K562 (cell line): Measurements from ENCODE around the gene SON. TPM values are rescaled to one million over a fixed set of nuclear protein-coding genes. Genes with fewer than 3 reads are reported as not detected.

Experiments used
- DPF2 ChIP-seq: fragments of 450-650 bp; IDR thresholded peaks from 2 replicates; pipeline ENCODE4 v1.6.1; 2016
- E2F4 ChIP-seq: sonication (generic); formaldehyde crosslinking; IDR thresholded peaks from 2 replicates; pipeline ENCODE4 v1.8.0; 2022; ENCODE audit warnings: mild to moderate bottlenecking, low read depth, missing genetic modification reagents
- ESRRB ChIP-seq: fragments of 250-450 bp; sonication (Bioruptor Pico); IDR thresholded peaks from 2 replicates; pipeline ENCODE4 v1.5.0; 2020; ENCODE audit warnings: mild to moderate bottlenecking, moderate library complexity, borderline replicate concordance
- FOXP1 ChIP-seq: sonication (generic); formaldehyde crosslinking; IDR thresholded peaks from 2 replicates; pipeline ENCODE4 v1.8.0; 2022; ENCODE audit warnings: mild to moderate bottlenecking, missing genetic modification reagents
- GTF3C2 ChIP-seq: IDR thresholded peaks from 3 replicates; pipeline ENCODE4 v1.6.1; 2011; ENCODE audit warnings: borderline replicate concordance, mild to moderate bottlenecking, moderate library complexity; ENCODE audit not compliant: insufficient read length; ENCODE audit errors: extremely low read depth
- HDAC2 ChIP-seq: fragments of 450-650 bp; IDR thresholded peaks from 2 replicates; pipeline ENCODE4 v1.6.1; 2016; ENCODE audit warnings: mild to moderate bottlenecking
- KDM2B ChIP-seq: fragments of 250-450 bp; sonication (Bioruptor Pico); IDR thresholded peaks from 2 replicates; pipeline ENCODE4 v1.8.0; 2021; ENCODE audit warnings: mild to moderate bottlenecking, moderate library complexity
- MYBL2 ChIP-seq, 2 experiments: fragments of 450-650 bp in 1 of 2; sonication (generic) in 1 of 2; formaldehyde crosslinking in 1 of 2; IDR thresholded peaks; 2 replicates each; pipeline versions ENCODE4 v1.6.1 to v1.8.1; 2017 to 2022; ENCODE audit warnings: borderline replicate concordance in 1 of 2, inconsistent platforms in 1 of 2, low read depth in 1 of 2, mild to moderate bottlenecking in 1 of 2, missing genetic modification reagents in 1 of 2, moderate library complexity in 1 of 2
- RERE ChIP-seq: sonication (generic); formaldehyde crosslinking; IDR thresholded peaks from 2 replicates; pipeline ENCODE4 v1.8.0; 2023; ENCODE audit warnings: missing genetic modification reagents, mild to moderate bottlenecking, borderline replicate concordance
- STAT6 ChIP-seq: sonication (generic); formaldehyde crosslinking; IDR thresholded peaks from 2 replicates; pipeline ENCODE4 v1.8.1; 2023; ENCODE audit warnings: mild to moderate bottlenecking, missing genetic modification reagents
- TARDBP ChIP-seq: fragments of 450-650 bp; IDR thresholded peaks from 2 replicates; pipeline ENCODE4 v1.6.1; 2016
- TSC22D4 ChIP-seq: fragments of 450-650 bp; IDR thresholded peaks from 2 replicates; pipeline ENCODE4 v1.6.1; 2016; ENCODE audit warnings: missing genetic modification characterization, missing biosample characterization, control low read depth
- ZNF253 ChIP-seq: fragments of 250-450 bp; sonication (Bioruptor Pico); conservative IDR thresholded peaks from 2 replicates; pipeline ENCODE4 v1.6.1; 2021; ENCODE audit warnings: mild to moderate bottlenecking
- ZNF561 ChIP-seq: fragments of 450-650 bp; formaldehyde crosslinking; conservative IDR thresholded peaks from 2 replicates; pipeline ENCODE4 v1.4.0; 2020; ENCODE audit warnings: mild to moderate bottlenecking, moderate library complexity
- polyA plus RNA-seq, 8 experiments: library from polyadenylated mRNA; depleted of rRNA in 4 of 8; stranded (reverse) in 5 of 8; unstranded in 3 of 8; fragments of >200 nt; fragmentation: Nextera tagmentation in 2 of 8; fragmentation: Illumina TruSeq in 1 of 8; extraction: Ambion mirVana in 2 of 8; extraction: Trizol in 1 of 8; gene quantifications; 2 replicates each; pipeline versions ENCODE4 v1.2.1 to v1.2.3, GENCODE V29; 2011 to 2014; ENCODE audit warnings: inconsistent platforms in 1 of 8, missing spikeins in 1 of 8
- total RNA-seq, 7 experiments: library from RNA; depleted of rRNA in 6 of 7; stranded (reverse); fragments of >200 nt in 6 of 7; fragmentation: Illumina TruSeq in 2 of 7; extraction: Trizol in 2 of 7; gene quantifications; 2 replicates each; pipeline versions ENCODE4 v1.2.1 to v1.2.3, GENCODE V29; 2011 to 2021; ENCODE audit warnings: low replicate concordance in 1 of 7

Gene SON
- total and polyA plus RNA-seq, 9 of the 15 experiments (the other 6 are each of a cell fraction or from before 2014, with no cell fraction given), result 105 to 742 (median 187) TPM

- TF ChIP-seq TARDBP (no peak), HDAC2 (peak; percentile 43; the same call in 1 of the 2 replicates), E2F4 (CRISPR knock-in tag) (0 out of 2 replicates have a peak, but pooled peaks have one; percentile 19), GTF3C2 (no peak), MYBL2 (IDR thresholded peaks at IDR 0.05; ENCODE audit: low read depth) (no peak), MYBL2 (CRISPR knock-in tag; IDR thresholded peaks at IDR 0.05; ENCODE audit: borderline replicate concordance) (no peak), ZNF561 (CRISPR knock-in tag) (no peak), STAT6 (CRISPR knock-in tag) (peak; percentile 67; the same call in 1 of the 2 replicates), KDM2B (CRISPR knock-in tag) (no peak), RERE (no peak), DPF2 (peak; percentile 53), ESRRB (CRISPR knock-in tag) (no peak), TSC22D4 (tag) (no peak), ZNF253 (CRISPR knock-in tag) (no peak), FOXP1 (CRISPR knock-in tag) (no peak)
These were observed 45.9 kb downstream of the SON start, which contains the start of gene DONSON (continued) for GRCh38 chr21:33588485-33589335.
